Activated CD8-positive, alpha-beta memory T cell treated with anti-CD3 and anti-CD28 coated beads, Interleukin-2, amount 50 U/mL, for 4 hours (primary cell): ENCODE measurements around the gene MAP3K21.

Experiments
- DNase-seq: peaks from one replicate; pipeline ENCODE4 v3.0.0-alpha.2; 2020

Gene MAP3K21

GRCh38 chr1:233327651-233328141 is at the start of gene MAP3K21:
MAP3K21 (plus strand) TSS chr1:233327724; CDS start chr1:233328029, 305 bp downstream.
- DNase-seq = no peak

- no peak for DNase-seq
Observed at GRCh38 chr1:233278631-233279030, 48.9 kb upstream of the MAP3K21 start.

- no peak for DNase-seq
Observed at GRCh38 chr1:233279971-233280370, 47.6 kb upstream of the MAP3K21 start.

- DNase-seq = no peak
Observed at GRCh38 chr1:233281711-233282581, 45.6 kb upstream of the MAP3K21 start.

- DNase-seq = no peak
Observed at GRCh38 chr1:233282582-233282886, 45.0 kb upstream of the MAP3K21 start.

GRCh38 chr1:233289676-233290075 is 37.8 kb upstream of the MAP3K21 start:
- no peak for DNase-seq

- DNase-seq = no peak
Observed at GRCh38 chr1:233290396-233291034, 37.0 kb upstream of the MAP3K21 start.

GRCh38 chr1:233293556-233294446 is 33.7 kb upstream of the MAP3K21 start:
- no peak for DNase-seq

- DNase-seq = peak; percentile 43
Observed at GRCh38 chr1:233294913-233295236, 32.6 kb upstream of the MAP3K21 start.

GRCh38 chr1:233295237-233295974 is 32.1 kb upstream of the MAP3K21 start, which contains the start of gene PCNX2:
PCNX2 (minus strand) TSS chr1:233295725; CDS start chr1:233295478, 247 bp downstream.
- peak; percentile 66 for DNase-seq

- DNase-seq = no peak
Observed at GRCh38 chr1:233295975-233296322, 31.6 kb upstream of the MAP3K21 start.

GRCh38 chr1:233299450-233299849 is 28.1 kb upstream of the MAP3K21 start:
- no peak for DNase-seq

- DNase-seq = no peak
Observed at GRCh38 chr1:233300326-233300725, 27.2 kb upstream of the MAP3K21 start.

GRCh38 chr1:233304489-233305102 is 22.9 kb upstream of the MAP3K21 start:
- DNase-seq = no peak

- no peak for DNase-seq
Observed at GRCh38 chr1:233313434-233314155, 13.9 kb upstream of the MAP3K21 start.

GRCh38 chr1:233315718-233316301 is 11.7 kb upstream of the MAP3K21 start:
- DNase-seq = no peak

- no peak for DNase-seq
Observed at GRCh38 chr1:233316473-233316872, 11.1 kb upstream of the MAP3K21 start.

- no peak for DNase-seq
Observed at GRCh38 chr1:233319272-233319671, 8.3 kb upstream of the MAP3K21 start.

- DNase-seq = no peak
Observed at GRCh38 chr1:233320023-233320422, 7.5 kb upstream of the MAP3K21 start.

GRCh38 chr1:233323718-233324117 is 3.8 kb upstream of the MAP3K21 start:
- DNase-seq = no peak

GRCh38 chr1:233326319-233326718 is 1.2 kb upstream of the MAP3K21 start:
- no peak for DNase-seq
